ENCODE results near the gene PTPN22. TPM values are rescaled to one million over a fixed set of nuclear protein-coding genes. Genes with fewer than 3 reads are reported as not detected.

Gene PTPN22
- total and polyA plus RNA-seq, 9 of the 15 experiments (the other 6 are each of a cell fraction or from before 2014, with no cell fraction given): 0.45 to 4.6 (median 1.1) TPM

DNA sequence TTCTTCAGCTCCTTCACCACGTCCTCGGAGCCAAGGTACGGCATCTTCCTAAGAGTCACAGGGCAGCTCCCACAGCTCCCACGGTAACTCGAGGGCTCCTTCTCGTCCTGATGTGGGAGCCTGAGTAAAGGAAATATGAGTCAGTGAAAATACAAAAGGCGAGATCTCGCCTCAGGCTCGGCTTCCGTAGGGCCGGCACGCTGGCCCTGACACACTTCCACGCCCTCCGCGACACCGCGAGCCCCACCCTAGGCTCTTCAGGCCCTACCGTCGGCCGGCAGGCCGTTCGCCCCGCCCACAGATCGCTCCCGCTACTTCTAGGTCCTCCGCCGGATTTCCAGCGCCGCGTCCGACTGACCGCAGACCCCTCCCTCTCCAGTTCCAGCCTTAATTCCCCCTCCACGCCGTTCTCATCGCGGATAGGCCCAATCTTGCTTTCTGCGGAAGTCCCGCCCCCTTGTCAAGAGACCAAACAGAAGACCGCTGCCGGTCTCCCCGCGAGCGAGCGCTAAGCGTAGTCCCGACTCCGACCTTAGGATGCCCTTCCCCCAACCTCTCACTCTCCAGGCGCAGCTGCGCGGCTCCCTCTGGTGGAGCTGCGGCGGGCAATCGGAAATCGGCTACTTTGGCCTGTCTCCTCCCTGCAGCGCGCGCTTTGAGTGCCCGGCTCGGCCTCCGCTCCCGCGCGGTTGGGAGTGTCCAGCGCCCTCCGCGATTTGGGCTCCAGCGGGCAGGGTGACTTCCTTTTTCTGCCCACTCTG lies 33.3 kb upstream of the PTPN22 start, which contains the start of the genes AP4B1 and DCLRE1B (continued):
- TF ChIP-seq ZBTB33 (CRISPR knock-in tag; IDR thresholded peaks at IDR 0.05) (peak; percentile 89), ZNF518B (CRISPR knock-in tag; IDR thresholded peaks at IDR 0.05) (no peak), RUNX1 (IDR thresholded peaks at IDR 0.05; ENCODE audit: low read depth) (peak; percentile 19; the same call in 1 of the 2 replicates), TBP (optimal IDR thresholded peaks at IDR 0.05; ENCODE audit: low read depth, low read length) (peak; percentile 72), KLF13 (tag; IDR thresholded peaks at IDR 0.05; ENCODE audit: borderline replicate concordance, low read depth) (no peak), MTA1 (IDR thresholded peaks at IDR 0.05; ENCODE audit: borderline replicate concordance) (no peak; the same call in 1 of the 2 replicates), ZBTB9 (CRISPR knock-in tag; IDR thresholded peaks at IDR 0.05) (peak; percentile 90), FOXJ3 (CRISPR knock-in tag; IDR thresholded peaks at IDR 0.05) (no peak), ZNF780A (CRISPR knock-in tag; IDR thresholded peaks at IDR 0.05) (no peak), TEAD2 (tag; IDR thresholded peaks at IDR 0.05) (no peak), HEY1 (CRISPR knock-in tag; IDR thresholded peaks at IDR 0.05; ENCODE audit: borderline replicate concordance) (no peak), POLR2A (conservative IDR thresholded peaks at IDR 0.05) (peak; percentile 85), RB1 (IDR thresholded peaks at IDR 0.05; ENCODE audit: low read depth) (peak; percentile 100), ZNF175 (CRISPR knock-in tag; IDR thresholded peaks at IDR 0.05; ENCODE audit: low read depth) (no peak), EZH2 (IDR thresholded peaks at IDR 0.05; ENCODE audit: borderline replicate concordance, low read depth, low read length) (no peak), KAT7 (CRISPR knock-in tag; IDR thresholded peaks at IDR 0.05; ENCODE audit: borderline replicate concordance) (peak; percentile 77; the same call in 1 of the 2 replicates)
- TF ChIP-seq, protein P1, sequence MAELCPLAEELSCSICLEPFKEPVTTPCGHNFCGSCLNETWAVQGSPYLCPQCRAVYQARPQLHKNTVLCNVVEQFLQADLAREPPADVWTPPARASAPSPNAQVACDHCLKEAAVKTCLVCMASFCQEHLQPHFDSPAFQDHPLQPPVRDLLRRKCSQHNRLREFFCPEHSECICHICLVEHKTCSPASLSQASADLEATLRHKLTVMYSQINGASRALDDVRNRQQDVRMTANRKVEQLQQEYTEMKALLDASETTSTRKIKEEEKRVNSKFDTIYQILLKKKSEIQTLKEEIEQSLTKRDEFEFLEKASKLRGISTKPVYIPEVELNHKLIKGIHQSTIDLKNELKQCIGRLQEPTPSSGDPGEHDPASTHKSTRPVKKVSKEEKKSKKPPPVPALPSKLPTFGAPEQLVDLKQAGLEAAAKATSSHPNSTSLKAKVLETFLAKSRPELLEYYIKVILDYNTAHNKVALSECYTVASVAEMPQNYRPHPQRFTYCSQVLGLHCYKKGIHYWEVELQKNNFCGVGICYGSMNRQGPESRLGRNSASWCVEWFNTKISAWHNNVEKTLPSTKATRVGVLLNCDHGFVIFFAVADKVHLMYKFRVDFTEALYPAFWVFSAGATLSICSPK (IDR thresholded peaks at IDR 0.05; ENCODE audit: borderline replicate concordance): no peak
- TF ChIP-seq, protein P2, sequence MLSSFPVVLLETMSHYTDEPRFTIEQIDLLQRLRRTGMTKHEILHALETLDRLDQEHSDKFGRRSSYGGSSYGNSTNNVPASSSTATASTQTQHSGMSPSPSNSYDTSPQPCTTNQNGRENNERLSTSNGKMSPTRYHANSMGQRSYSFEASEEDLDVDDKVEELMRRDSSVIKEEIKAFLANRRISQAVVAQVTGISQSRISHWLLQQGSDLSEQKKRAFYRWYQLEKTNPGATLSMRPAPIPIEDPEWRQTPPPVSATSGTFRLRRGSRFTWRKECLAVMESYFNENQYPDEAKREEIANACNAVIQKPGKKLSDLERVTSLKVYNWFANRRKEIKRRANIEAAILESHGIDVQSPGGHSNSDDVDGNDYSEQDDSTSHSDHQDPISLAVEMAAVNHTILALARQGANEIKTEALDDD (IDR thresholded peaks at IDR 0.05): peak; percentile 17; the same call in 1 of the 2 replicates

Measured in K562 (cell line).